ENCODE data around the gene THBS3.
A peak's percentile ranks its signal among the peaks of the same experiment; 100 is the strongest.
"Not testable (repeated sequence)": the region's sequence is repeated elsewhere in the genome, so short reads cannot be mapped to it uniquely, and the experiment has no call there.

Gene THBS3

GRCh38 chr1:155207806-155208540 lies at the start of gene THBS3:
Gene THBS3, minus strand, starts transcription at chr1:155207897. Its CDS starts 21 bp downstream, at chr1:155207876.
- DNase-seq: no peak

GRCh38 chr1:155256058-155256852 lies 48.6 kb upstream of the THBS3 start:
- no peak for DNase-seq

- peak; percentile 90 for DNase-seq
Measured at GRCh38 chr1:155255243-155256007, 47.7 kb upstream of the THBS3 start, which contains the start of gene ENTREP3. Gene ENTREP3, minus strand, starts transcription at chr1:155255483. Its CDS starts 606 bp downstream, at chr1:155254877.

GRCh38 chr1:155254714-155255242 lies 47.1 kb upstream of the THBS3 start:
- DNase-seq: no peak

- DNase-seq: no peak
Measured at GRCh38 chr1:155254228-155254713, 46.6 kb upstream of the THBS3 start.

- no peak for DNase-seq
Measured at GRCh38 chr1:155253797-155254196, 46.1 kb upstream of the THBS3 start.

- DNase-seq: no peak
Measured at GRCh38 chr1:155253208-155253607, 45.5 kb upstream of the THBS3 start.

- no peak for DNase-seq
Measured at GRCh38 chr1:155251566-155251965, 43.9 kb upstream of the THBS3 start.

- DNase-seq: peak; percentile 99
Measured at GRCh38 chr1:155250633-155251449, 43.1 kb upstream of the THBS3 start.

- no peak for DNase-seq
Measured at GRCh38 chr1:155250246-155250632, 42.5 kb upstream of the THBS3 start.

- DNase-seq: no peak
Measured at GRCh38 chr1:155247667-155248553, 40.2 kb upstream of the THBS3 start.

- not testable (repeated sequence) for DNase-seq
Measured at GRCh38 chr1:155246796-155247195, 39.1 kb upstream of the THBS3 start.

GRCh38 chr1:155245163-155245524 lies 37.4 kb upstream of the THBS3 start:
- no peak for DNase-seq

GRCh38 chr1:155244368-155245162 lies 36.9 kb upstream of the THBS3 start:
- DNase-seq: peak; percentile 96

- DNase-seq: no peak
Measured at GRCh38 chr1:155242805-155243358, 35.2 kb upstream of the THBS3 start.

- DNase-seq: no peak
Measured at GRCh38 chr1:155241841-155242264, 34.2 kb upstream of the THBS3 start.

- peak; percentile 87 for DNase-seq
Measured at GRCh38 chr1:155241069-155241679, 33.5 kb upstream of the THBS3 start.

GRCh38 chr1:155236451-155236850 lies 28.8 kb upstream of the THBS3 start:
- DNase-seq: no peak

GRCh38 chr1:155235375-155235774 lies 27.7 kb upstream of the THBS3 start:
- DNase-seq: not testable (repeated sequence)
